GM21737 (cell line): ENCODE data around the gene PTGES2.

Experiments used
- ATAC-seq: cut with Tn5 transposase; IDR thresholded peaks from one replicate; pipeline ENCODE4 v1.9.1; 2021; ENCODE audit warnings: mild to moderate bottlenecking, moderate library complexity; ENCODE audit not compliant: unreplicated experiment

Gene PTGES2

GRCh38 chr9:128106181-128106939 is 21.2 kb downstream of the PTGES2 start:
- no peak for ATAC-seq

- ATAC-seq, result no peak
These were observed 21.9 kb downstream of the PTGES2 start for GRCh38 chr9:128105538-128106175.

- ATAC-seq, result no peak
These were observed 23.3 kb downstream of the PTGES2 start for GRCh38 chr9:128104171-128104618.

- no peak for ATAC-seq
These were observed 24.0 kb downstream of the PTGES2 start for GRCh38 chr9:128103589-128103962.

GRCh38 chr9:128102861-128103588 is 24.5 kb downstream of the PTGES2 start:
- no peak for ATAC-seq

GRCh38 chr9:128102196-128102595 is 25.3 kb downstream of the PTGES2 start:
- ATAC-seq, result no peak

- ATAC-seq, result no peak
These were observed 25.8 kb downstream of the PTGES2 start for GRCh38 chr9:128101690-128102089.

- ATAC-seq, result no peak
These were observed 26.3 kb downstream of the PTGES2 start for GRCh38 chr9:128101231-128101661.

GRCh38 chr9:128100581-128100980 is 26.9 kb downstream of the PTGES2 start:
- ATAC-seq, result no peak

GRCh38 chr9:128099932-128100491 is 27.5 kb downstream of the PTGES2 start:
- ATAC-seq, result no peak

- ATAC-seq, result no peak
These were observed 28.1 kb downstream of the PTGES2 start for GRCh38 chr9:128099231-128099931.

GRCh38 chr9:128098297-128099230 is 29.0 kb downstream of the PTGES2 start:
- ATAC-seq, result no peak

GRCh38 chr9:128097543-128098296 is 29.8 kb downstream of the PTGES2 start:
- no peak for ATAC-seq

- no peak for ATAC-seq
These were observed 30.7 kb downstream of the PTGES2 start for GRCh38 chr9:128096616-128097536.

GRCh38 chr9:128094950-128095544 is 32.5 kb downstream of the PTGES2 start:
- no peak for ATAC-seq

- ATAC-seq, result peak; percentile 84
These were observed 33.2 kb downstream of the PTGES2 start for GRCh38 chr9:128094166-128094949.

GRCh38 chr9:128093011-128093410 is 34.5 kb downstream of the PTGES2 start:
- ATAC-seq, result no peak
